PC-9 (cell line): ENCODE results near the gene PRR5. TPM values are rescaled to one million over a fixed set of nuclear protein-coding genes. Genes with fewer than 3 reads are reported as not detected.

ENCODE experiments used
- BruUV-seq: library from RNA; stranded (reverse); fragments of 400-500 nt; replicated peaks from 2 replicates; lab custom pipeline; 2021; lab: Mats Ljungman, UMichigan
- CTCF ChIA-PET: fragments of 300-600 bp; sonication (Branson Sonifier 250); formaldehyde crosslinking; loops from one replicate; lab custom pipeline; 2022; ENCODE audit warnings: antibody characterized with exemption; lab: Charles Lee
- POLR2A ChIA-PET: fragments of 300-600 bp; sonication (Branson Sonifier 250); formaldehyde crosslinking; loops from one replicate; lab custom pipeline; 2022; ENCODE audit warnings: antibody characterized with exemption; ENCODE audit not compliant: unreplicated experiment; lab: Charles Lee
- DNase-seq, 2 experiments: peaks; one replicate each; pipeline versions ENCODE4 v3.0.0 to v3.0.0-alpha.2; 2015 to 2022; ENCODE audit warnings: mixed read lengths in 1 of 2
- H2AFZ ChIP-seq: fragments of 200-600 bp; sonication (generic); 2 replicates; pipeline ENCODE4 v1.8.1; 2017; ENCODE audit warnings: antibody characterized with exemption
- H3F3A ChIP-seq: fragments of 200-600 bp; sonication (generic); 2 replicates; pipeline ENCODE4 v1.8.1; 2017; ENCODE audit warnings: antibody characterized with exemption, mild to moderate bottlenecking, low read depth; ENCODE audit not compliant: insufficient read depth
- H3K27ac ChIP-seq: fragments of 200-600 bp; sonication (generic); 2 replicates; pipeline ENCODE4 v1.6.1; 2016; ENCODE audit warnings: mixed run types
- H3K27me3 ChIP-seq: fragments of 200-600 bp; sonication (generic); 2 replicates; pipeline ENCODE4 v1.6.1; 2016; ENCODE audit warnings: low read depth, mixed run types; ENCODE audit not compliant: insufficient read depth
- H3K36me3 ChIP-seq: fragments of 200-600 bp; sonication (generic); 2 replicates; pipeline ENCODE4 v1.6.1; 2016; ENCODE audit warnings: low read depth, mixed run types
- H3K4me1 ChIP-seq: fragments of 200-600 bp; sonication (generic); replicated peaks from 2 replicates; pipeline ENCODE4 v1.6.1; 2016; ENCODE audit warnings: mixed run types; ENCODE audit not compliant: insufficient read depth
- H3K4me2 ChIP-seq: fragments of 200-600 bp; sonication (generic); 2 replicates; pipeline ENCODE4 v1.6.1; 2017; ENCODE audit warnings: mixed run types
- H3K4me3 ChIP-seq: fragments of 200-600 bp; sonication (generic); 2 replicates; pipeline ENCODE4 v1.6.1; 2016; ENCODE audit warnings: mixed run types
- H3K79me2 ChIP-seq: fragments of 200-600 bp; sonication (generic); 2 replicates; pipeline ENCODE4 v1.6.1; 2017; ENCODE audit warnings: low read depth, mixed run types
- H3K9me2 ChIP-seq: fragments of 200-600 bp; sonication (generic); 2 replicates; pipeline ENCODE4 v1.8.1; 2017; ENCODE audit warnings: mild to moderate bottlenecking; ENCODE audit not compliant: insufficient read depth
- H3K9me3 ChIP-seq: fragments of 200-600 bp; sonication (generic); 2 replicates; pipeline ENCODE4 v1.8.1; 2016; ENCODE audit warnings: low read depth; ENCODE audit not compliant: insufficient read depth
- H4K20me1 ChIP-seq: fragments of 200-600 bp; sonication (generic); 2 replicates; pipeline ENCODE4 v1.8.1; 2017; ENCODE audit not compliant: insufficient read depth
- CTCF ChIP-seq: fragments of 200-600 bp; sonication (generic); conservative IDR thresholded peaks from 2 replicates; pipeline ENCODE4 v1.6.1; 2017; ENCODE audit warnings: mixed run types, antibody characterized with exemption, mild to moderate bottlenecking, moderate library complexity
- EZH2 ChIP-seq: fragments of 200-600 bp; sonication (generic); IDR thresholded peaks from 2 replicates; pipeline ENCODE4 v1.8.0; 2017; ENCODE audit warnings: antibody characterized with exemption, low read depth
- intact Hi-C: fragments of 100-400 bp; cut with micrococcal nuclease; formaldehyde crosslinking; loops from one replicate; pipeline ENCODE4 v1.10.0; 2022; ENCODE audit not compliant: unreplicated experiment
- total RNA-seq: library from RNA; stranded (reverse); gene quantifications from 2 replicates; pipeline ENCODE4 v1.2.3, GENCODE V29; 2021

Gene PRR5
- total RNA-seq, 1 experiment from 2014 or later = 22.1 TPM

DNA sequence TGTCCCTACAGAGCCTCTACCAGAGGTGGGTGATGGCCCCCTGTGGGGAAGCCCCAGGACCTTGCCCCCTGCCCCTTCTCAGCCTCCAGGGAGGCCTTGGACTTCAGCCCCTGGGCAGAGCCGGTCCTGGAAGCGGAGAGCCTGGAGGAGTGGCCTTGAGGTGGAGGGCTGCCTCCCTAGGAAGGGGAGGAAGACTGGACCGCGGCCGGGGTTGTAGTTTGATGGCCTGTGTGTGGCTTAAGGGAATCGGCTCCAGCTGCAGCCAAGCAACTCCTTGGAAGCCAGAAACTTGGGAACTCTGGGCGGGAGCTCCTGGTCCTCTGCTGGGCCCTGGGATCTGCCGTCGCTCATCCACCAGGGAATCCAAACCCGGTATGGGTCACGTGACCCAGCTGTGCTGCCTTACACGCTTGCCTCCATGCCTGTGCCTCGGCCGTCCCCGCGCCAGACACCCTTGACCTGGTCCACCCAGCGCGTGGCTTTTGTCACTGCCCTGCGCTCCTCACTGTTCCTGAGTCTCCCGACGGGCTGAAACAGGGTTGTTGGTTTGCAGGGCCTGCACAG is 26.8 kb downstream of the PRR5 start:
- Histone ChIP-seq H2AFZ (no peak overlapping the region), H3K9me2 (no peaks in the 10 kb centered on the region), H3K79me2 (no peaks in the 10 kb centered on the region), H3F3A (no peaks in the 10 kb centered on the region; the same call in 1 of the 2 replicates), H3K27ac (no peak overlapping the region), H3K4me1 (no peaks in the 10 kb centered on the region), H4K20me1 (0 out of 2 replicates have a peak, but pooled peaks cover 4% of the 10 kb centered on the region), H3K4me3 (no peak overlapping the region), H3K36me3 (no peaks in the 10 kb centered on the region), H3K4me2 (no peak overlapping the region), H3K9me3 (no peaks in the 10 kb centered on the region), H3K27me3 (no peaks in the 10 kb centered on the region)
- TF ChIP-seq CTCF = no peak
- TF ChIP-seq EZH2 = no peak
- intact Hi-C loops = no loop called here
- CTCF ChIA-PET = no interaction called here
- POLR2A ChIA-PET = no interaction called here
- DNase-seq = peak in 1 of 2 experiments; percentile 28
- BruUV-seq = no TSS peak

DNA sequence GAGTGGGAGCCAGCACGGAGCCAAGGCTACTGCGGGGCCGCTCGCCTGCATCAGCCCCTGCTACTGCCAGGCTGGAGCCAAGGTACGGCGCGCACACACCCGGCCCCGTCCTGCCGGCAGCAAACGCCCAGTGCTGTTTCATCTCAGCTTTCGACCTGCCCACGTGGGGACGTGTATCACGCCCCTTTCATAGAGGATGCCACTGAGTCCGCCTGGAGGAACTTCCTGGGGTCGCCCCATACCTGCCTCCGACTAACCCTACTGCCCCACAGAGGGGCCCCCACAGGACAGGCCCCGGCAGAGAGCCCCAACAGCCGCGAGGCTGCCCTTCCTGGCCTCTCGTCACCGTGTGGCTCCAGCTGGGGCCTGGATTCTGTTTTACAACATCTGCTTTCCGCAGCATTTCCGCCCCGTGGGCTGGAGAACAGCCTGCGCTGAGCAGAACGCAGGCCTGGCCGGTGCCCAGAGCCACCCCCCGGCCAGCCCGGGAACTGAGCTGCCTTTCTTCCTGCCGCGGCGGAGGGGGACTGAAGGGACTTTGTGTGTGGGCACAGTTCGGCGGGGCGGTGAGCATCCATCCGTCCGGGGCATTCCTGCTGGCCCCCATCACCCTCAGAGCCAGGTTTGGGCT is 27.5 kb downstream of the PRR5 start:
- Histone ChIP-seq H3K27ac (no peak overlapping the region), H3K4me1 (no peaks in the 10 kb centered on the region), H3F3A (no peaks in the 10 kb centered on the region; the same call in 1 of the 2 replicates), H3K9me2 (no peaks in the 10 kb centered on the region), H3K4me3 (no peak overlapping the region), H4K20me1 (0 out of 2 replicates have a peak, but pooled peaks cover 4% of the 10 kb centered on the region), H3K27me3 (no peaks in the 10 kb centered on the region), H2AFZ (no peak overlapping the region), H3K4me2 (no peak overlapping the region), H3K9me3 (no peaks in the 10 kb centered on the region), H3K36me3 (no peaks in the 10 kb centered on the region), H3K79me2 (no peaks in the 10 kb centered on the region)
- BruUV-seq = no TSS peak
- intact Hi-C loops = no loop called here
- DNase-seq = peak in 1 of 2 experiments; percentile 18
- ChIA-PET CTCF (no interaction called here), POLR2A (no interaction called here)
- TF ChIP-seq CTCF (no peak), EZH2 (no peak)

DNA sequence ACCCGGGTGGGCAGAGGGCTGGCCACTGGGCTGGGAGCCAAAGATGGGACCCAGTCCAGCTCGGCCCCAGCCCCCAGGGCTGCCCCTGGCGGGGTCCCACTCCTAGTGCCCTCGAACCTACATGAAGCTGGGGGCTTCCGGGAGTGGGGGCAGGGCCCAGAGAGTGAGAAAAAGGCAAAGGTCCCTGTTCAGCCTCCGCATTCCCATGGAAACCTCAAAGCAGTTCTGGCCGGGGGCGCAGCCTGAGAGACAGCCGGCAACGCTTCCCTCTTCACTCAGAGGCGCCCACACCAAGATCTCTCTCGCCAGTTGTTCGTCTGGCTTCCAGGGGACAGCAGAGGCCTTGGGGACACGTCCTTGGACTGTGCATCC is 28.0 kb downstream of the PRR5 start:
- DNase-seq = no peak
- TF ChIP-seq CTCF = no peak
- no peak for TF ChIP-seq EZH2
- ChIA-PET POLR2A (no interaction called here), CTCF (no interaction called here)
- no peaks in the 10 kb centered on the region for H3K9me2 ChIP-seq
- H2AFZ ChIP-seq = no peak overlapping the region
- no peaks in the 10 kb centered on the region for H3K79me2 ChIP-seq
- H3K4me2 ChIP-seq = no peak overlapping the region
- no peaks in the 10 kb centered on the region for H3K9me3 ChIP-seq
- H3K4me1 ChIP-seq = no peaks in the 10 kb centered on the region
- H3K4me3 ChIP-seq = no peak overlapping the region
- intact Hi-C loops = no loop called here
- 0 out of 2 replicates have a peak, but pooled peaks cover 4% of the 10 kb centered on the region for H4K20me1 ChIP-seq
- no peak overlapping the region for H3K27ac ChIP-seq
- H3K27me3 ChIP-seq = no peaks in the 10 kb centered on the region
- H3K36me3 ChIP-seq = no peaks in the 10 kb centered on the region
- no peaks in the 10 kb centered on the region; the same call in 1 of the 2 replicates for H3F3A ChIP-seq
- no TSS peak for BruUV-seq
